HEK293T (cell line): Measurements from ENCODE around the gene LMCD1.

ENCODE experiments used
- CTBP1 ChIP-seq: fragments of 450-650 bp; IDR thresholded peaks from 2 replicates; pipeline ENCODE4 v1.6.1; 2016; ENCODE audit warnings: borderline replicate concordance
- FOXA1 ChIP-seq: fragments of 450-650 bp; IDR thresholded peaks from 2 replicates; pipeline ENCODE4 v1.6.1; 2016; ENCODE audit warnings: mild to moderate bottlenecking
- FOXK2 ChIP-seq: fragments of 450-650 bp; IDR thresholded peaks from 2 replicates; pipeline ENCODE4 v1.6.1; 2016; ENCODE audit warnings: mild to moderate bottlenecking
- FOXM1 ChIP-seq: fragments of 450-650 bp; IDR thresholded peaks from 2 replicates; pipeline ENCODE4 v1.6.1; 2017; ENCODE audit warnings: mild to moderate bottlenecking, borderline replicate concordance
- HDGF ChIP-seq: fragments of 450-650 bp; IDR thresholded peaks from 2 replicates; pipeline ENCODE4 v1.6.1; 2017; ENCODE audit warnings: antibody characterized with exemption, borderline replicate concordance
- SP1 ChIP-seq: fragments of 450-650 bp; IDR thresholded peaks from 2 replicates; pipeline ENCODE4 v1.6.1; 2017

GRCh38 chr3:8597219-8597853, 95.7 kb downstream of the LMCD1 start:
- no peak for TF ChIP-seq CTBP1
- TF ChIP-seq FOXK2: no peak
- TF ChIP-seq FOXM1: no peak
- TF ChIP-seq HDGF: no peak
- TF ChIP-seq FOXA1: no peak
- no peak for TF ChIP-seq SP1
